KMS-11 (cell line): ENCODE data around the gene FAM162B.

Experiments used
- H2AFZ ChIP-seq: fragments of 200-600 bp; sonication (generic); 2 replicates; pipeline ENCODE4 v1.6.1; 2016; ENCODE audit warnings: antibody characterized with exemption, mixed run types, low read depth
- H3K27ac ChIP-seq: fragments of 200-600 bp; sonication (generic); 2 replicates; pipeline ENCODE4 v1.6.1; 2016; ENCODE audit warnings: mild to moderate bottlenecking, mixed run types
- H3K27me3 ChIP-seq: fragments of 200-600 bp; sonication (generic); 2 replicates; pipeline ENCODE4 v1.6.1; 2017; ENCODE audit warnings: mild to moderate bottlenecking, low read depth, mixed run types, moderate library complexity; ENCODE audit not compliant: insufficient read depth
- H3K36me3 ChIP-seq: fragments of 200-600 bp; sonication (generic); 2 replicates; pipeline ENCODE4 v1.6.1; 2017; ENCODE audit warnings: mild to moderate bottlenecking, mixed run types; ENCODE audit not compliant: insufficient read depth
- H3K4me1 ChIP-seq: fragments of 200-600 bp; sonication (generic); 2 replicates; pipeline ENCODE4 v1.6.1; 2016; ENCODE audit warnings: mild to moderate bottlenecking, low read depth, mixed run types; ENCODE audit not compliant: poor library complexity, severe bottlenecking
- H3K4me2 ChIP-seq: fragments of 200-600 bp; sonication (generic); 2 replicates; pipeline ENCODE4 v1.7.0; 2016; ENCODE audit warnings: mild to moderate bottlenecking, mixed run types
- H3K4me3 ChIP-seq: fragments of 200-600 bp; sonication (generic); IDR thresholded peaks from 2 replicates; pipeline ENCODE4 v1.6.1; 2017; ENCODE audit warnings: low read depth, low read length, mixed read lengths; ENCODE audit not compliant: insufficient read depth
- H3K79me2 ChIP-seq: fragments of 200-600 bp; sonication (generic); 2 replicates; pipeline ENCODE4 v1.6.1; 2016; ENCODE audit warnings: low read depth, mixed run types; ENCODE audit not compliant: insufficient read depth
- H3K9ac ChIP-seq: fragments of 200-600 bp; sonication (generic); 2 replicates; pipeline ENCODE4 v1.6.1; 2016; ENCODE audit warnings: mild to moderate bottlenecking, mixed run types
- H4K20me1 ChIP-seq: fragments of 200-600 bp; sonication (generic); 2 replicates; pipeline ENCODE4 v1.6.1; 2016; ENCODE audit warnings: mild to moderate bottlenecking, mixed run types; ENCODE audit not compliant: insufficient read depth
- TF ChIP-seq, protein P1 (sequence below): fragments of 200-600 bp; sonication (generic); conservative IDR thresholded peaks from 2 replicates; pipeline ENCODE4 v1.6.1; 2017; ENCODE audit warnings: low read depth, mild to moderate bottlenecking, antibody characterized with exemption, low read length, moderate library complexity, mixed read lengths

FAM162B gene

DNA sequence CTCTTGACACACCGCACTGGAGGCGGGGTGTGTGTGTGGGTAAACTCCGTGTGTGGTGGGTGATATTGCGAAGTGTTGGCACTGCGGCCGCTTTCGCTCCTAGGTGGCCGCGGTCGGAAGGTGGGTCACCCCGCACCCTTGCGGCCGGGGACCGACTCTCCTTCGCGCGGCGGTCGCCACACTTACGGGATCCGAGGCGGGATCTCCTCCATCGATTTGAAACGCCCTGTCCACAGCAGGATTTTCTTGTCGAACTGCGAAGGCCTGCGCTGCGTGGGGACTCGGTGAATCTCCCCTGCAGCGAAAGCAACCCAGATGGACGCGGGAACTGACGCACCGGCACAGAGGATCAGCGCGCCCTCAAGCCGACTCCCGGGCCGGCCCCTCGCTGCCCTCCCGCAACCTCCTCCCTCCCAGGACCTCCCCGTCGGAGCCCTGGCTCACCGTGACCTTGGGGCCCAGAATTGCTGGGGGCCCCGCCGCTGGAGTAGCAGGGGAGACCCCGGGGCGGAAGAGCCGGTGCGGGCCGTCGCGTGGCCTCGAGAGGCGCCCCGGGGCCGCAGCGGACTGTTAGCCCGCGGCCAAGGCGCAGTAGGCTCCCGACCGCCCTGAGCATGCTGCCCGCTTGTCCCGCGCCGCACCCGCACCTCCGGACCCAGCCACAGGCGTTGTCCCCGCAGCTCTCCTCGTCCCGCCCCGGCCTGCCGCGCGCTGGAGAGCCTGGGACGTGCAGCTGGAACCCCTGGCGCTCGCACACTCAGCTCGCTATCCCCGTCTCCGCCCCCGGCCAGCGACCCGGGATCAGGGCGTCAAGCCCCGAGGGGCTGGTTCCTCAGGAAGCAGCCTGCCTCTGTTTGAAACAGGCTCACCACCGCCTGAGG lies at the start of gene FAM162B:
TSS of gene FAM162B (minus strand) at position 759 of the 881 bp plus-strand sequence. CDS start at position 616, 143 bp downstream.
- Histone ChIP-seq H3K4me1 (no peaks in the 10 kb centered on the region), H3K27ac (no peak within 1 kb of the TSS), H3K27me3 (no peaks in the 10 kb centered on the region), H4K20me1 (no peaks in the 10 kb centered on the region), H3K36me3 (no peaks in the 10 kb centered on the region), H2AFZ (no peak within 1 kb of the TSS), H3K79me2 (no peaks in the 10 kb centered on the region), H3K4me3 (no peak within 1 kb of the TSS), H3K4me2 (no peak within 1 kb of the TSS), H3K9ac (no peak within 1 kb of the TSS)
- TF ChIP-seq, protein P1, sequence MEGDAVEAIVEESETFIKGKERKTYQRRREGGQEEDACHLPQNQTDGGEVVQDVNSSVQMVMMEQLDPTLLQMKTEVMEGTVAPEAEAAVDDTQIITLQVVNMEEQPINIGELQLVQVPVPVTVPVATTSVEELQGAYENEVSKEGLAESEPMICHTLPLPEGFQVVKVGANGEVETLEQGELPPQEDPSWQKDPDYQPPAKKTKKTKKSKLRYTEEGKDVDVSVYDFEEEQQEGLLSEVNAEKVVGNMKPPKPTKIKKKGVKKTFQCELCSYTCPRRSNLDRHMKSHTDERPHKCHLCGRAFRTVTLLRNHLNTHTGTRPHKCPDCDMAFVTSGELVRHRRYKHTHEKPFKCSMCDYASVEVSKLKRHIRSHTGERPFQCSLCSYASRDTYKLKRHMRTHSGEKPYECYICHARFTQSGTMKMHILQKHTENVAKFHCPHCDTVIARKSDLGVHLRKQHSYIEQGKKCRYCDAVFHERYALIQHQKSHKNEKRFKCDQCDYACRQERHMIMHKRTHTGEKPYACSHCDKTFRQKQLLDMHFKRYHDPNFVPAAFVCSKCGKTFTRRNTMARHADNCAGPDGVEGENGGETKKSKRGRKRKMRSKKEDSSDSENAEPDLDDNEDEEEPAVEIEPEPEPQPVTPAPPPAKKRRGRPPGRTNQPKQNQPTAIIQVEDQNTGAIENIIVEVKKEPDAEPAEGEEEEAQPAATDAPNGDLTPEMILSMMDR = no peak

DNA sequence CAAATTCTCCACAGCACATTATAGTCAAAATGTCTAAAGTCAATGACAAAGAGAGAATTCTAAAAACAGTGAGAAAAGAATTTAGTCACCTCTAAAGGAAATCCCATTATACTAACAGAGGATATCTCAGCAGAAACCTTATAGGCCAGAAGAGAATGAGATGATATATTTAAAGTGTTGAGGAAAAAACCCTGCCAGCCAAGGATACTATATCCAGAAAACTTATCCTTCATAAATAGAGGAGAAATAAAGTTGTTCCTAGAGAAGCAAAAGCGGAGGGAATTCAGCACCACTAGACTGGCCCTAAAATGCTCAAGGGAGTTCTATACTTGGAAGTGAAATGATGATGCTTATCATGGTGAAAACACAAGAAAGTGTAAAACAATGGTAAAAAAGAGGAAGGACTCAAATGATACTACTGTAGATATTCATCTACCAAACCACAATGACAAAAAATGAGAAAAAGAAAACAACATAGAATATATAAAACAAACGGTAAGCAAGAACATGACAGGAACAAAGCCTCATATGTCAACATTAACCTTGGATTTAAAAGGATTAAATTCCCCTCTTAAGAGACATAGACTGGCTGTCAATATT lies 46.6 kb upstream of the FAM162B start:
- Histone ChIP-seq H2AFZ (no peak overlapping the region), H3K4me2 (no peak overlapping the region), H3K79me2 (no peaks in the 10 kb centered on the region), H3K9ac (no peak overlapping the region), H3K4me3 (no peak overlapping the region), H4K20me1 (no peaks in the 10 kb centered on the region), H3K4me1 (no peaks in the 10 kb centered on the region), H3K36me3 (no peaks in the 10 kb centered on the region), H3K27me3 (no peaks in the 10 kb centered on the region), H3K27ac (no peak overlapping the region)
- TF ChIP-seq, protein P1 = no peak

DNA sequence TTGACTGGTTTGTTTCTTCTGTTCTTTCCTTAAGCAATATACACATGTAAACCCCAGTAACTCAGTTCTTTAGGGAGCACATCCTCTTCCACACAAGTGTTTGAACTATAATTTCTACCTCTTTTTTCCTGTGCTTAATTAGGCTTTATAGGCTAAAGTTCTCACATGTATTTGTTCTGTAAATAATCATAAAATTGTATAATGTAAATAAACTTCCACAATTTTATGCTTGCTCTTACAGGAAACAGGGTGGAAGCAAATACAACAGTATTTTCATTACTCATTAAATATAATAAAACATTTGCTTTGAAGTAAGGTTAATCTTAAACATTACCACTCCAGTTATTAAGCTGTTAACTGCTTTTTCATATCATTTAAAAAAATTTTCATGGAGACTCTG lies 36.5 kb upstream of the FAM162B start:
- H2AFZ ChIP-seq = no peak overlapping the region
- H3K4me2 ChIP-seq = no peak overlapping the region
- TF ChIP-seq, protein P1 = no peak
- no peaks in the 10 kb centered on the region for H3K36me3 ChIP-seq
- H4K20me1 ChIP-seq = no peaks in the 10 kb centered on the region
- no peaks in the 10 kb centered on the region for H3K79me2 ChIP-seq
- H3K4me3 ChIP-seq = no peak overlapping the region
- H3K27me3 ChIP-seq = no peaks in the 10 kb centered on the region
- H3K9ac ChIP-seq = no peak overlapping the region
- no peaks in the 10 kb centered on the region for H3K4me1 ChIP-seq
- no peak overlapping the region for H3K27ac ChIP-seq

DNA sequence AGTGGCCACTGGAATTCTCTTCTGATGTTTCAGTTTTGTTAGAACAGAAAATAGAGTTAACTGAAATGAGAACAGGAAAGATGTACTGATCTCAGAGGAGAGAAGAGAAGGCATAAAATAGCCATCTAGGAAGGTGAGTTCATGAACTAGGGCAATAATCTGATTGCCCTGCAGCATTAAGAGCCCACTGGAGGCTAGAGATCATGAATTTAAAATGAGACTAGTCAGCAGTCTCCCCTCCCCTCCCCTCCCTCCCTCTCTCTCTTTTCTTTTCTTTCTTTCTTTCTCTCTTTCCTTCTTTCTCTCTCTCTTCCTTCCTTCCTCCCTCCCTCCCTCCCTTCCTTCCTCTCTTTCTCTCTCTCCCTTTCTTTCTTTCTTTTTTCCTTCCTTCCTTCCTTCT lies 34.4 kb upstream of the FAM162B start:
- Histone ChIP-seq H3K4me1 (no peaks in the 10 kb centered on the region), H4K20me1 (no peaks in the 10 kb centered on the region), H3K9ac (no peak overlapping the region), H3K27me3 (no peaks in the 10 kb centered on the region), H3K4me3 (no peak overlapping the region), H3K4me2 (no peak overlapping the region), H3K79me2 (no peaks in the 10 kb centered on the region), H2AFZ (no peak overlapping the region), H3K36me3 (no peaks in the 10 kb centered on the region), H3K27ac (no peak overlapping the region)
- TF ChIP-seq, protein P1 = no peak
